Stimulated activated naive CD4-positive, alpha-beta T cell (primary cell): ENCODE measurements around the gene CSTF3.
"Not testable (repeated sequence)": the region's sequence is repeated elsewhere in the genome, so short reads cannot be mapped to it uniquely, and the experiment has no call there.

Experiments
- DNase-seq, 6 experiments: peaks; one replicate each; lab custom pipeline; 2025; lab: John Stamatoyannopoulos, UW

CSTF3 gene

DNA sequence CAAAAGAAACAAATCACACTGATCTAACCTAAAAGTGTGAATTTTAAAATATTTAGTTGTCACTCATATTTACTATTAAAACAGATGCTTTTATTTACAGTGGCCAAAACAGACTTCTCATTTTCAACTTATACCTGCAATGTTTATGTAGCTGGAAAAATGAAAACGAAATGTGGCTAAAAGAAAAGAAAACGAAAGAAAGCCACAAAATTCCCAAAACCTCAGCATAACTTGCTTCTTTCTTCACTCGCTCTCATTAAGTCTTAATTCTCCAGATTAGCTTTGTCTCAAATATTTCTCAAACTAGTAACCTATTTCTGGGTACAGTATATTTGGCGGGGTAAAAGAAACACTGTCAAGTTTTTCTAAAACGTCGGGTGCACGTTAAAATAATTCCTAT lies 693 bp downstream of the CSTF3 start:
- DNase-seq = no peak

GRCh38 chr11:33160136-33160535 lies 1.1 kb downstream of the CSTF3 start:
- peak in 1 of 6 experiments; percentile 2 for DNase-seq

DNA sequence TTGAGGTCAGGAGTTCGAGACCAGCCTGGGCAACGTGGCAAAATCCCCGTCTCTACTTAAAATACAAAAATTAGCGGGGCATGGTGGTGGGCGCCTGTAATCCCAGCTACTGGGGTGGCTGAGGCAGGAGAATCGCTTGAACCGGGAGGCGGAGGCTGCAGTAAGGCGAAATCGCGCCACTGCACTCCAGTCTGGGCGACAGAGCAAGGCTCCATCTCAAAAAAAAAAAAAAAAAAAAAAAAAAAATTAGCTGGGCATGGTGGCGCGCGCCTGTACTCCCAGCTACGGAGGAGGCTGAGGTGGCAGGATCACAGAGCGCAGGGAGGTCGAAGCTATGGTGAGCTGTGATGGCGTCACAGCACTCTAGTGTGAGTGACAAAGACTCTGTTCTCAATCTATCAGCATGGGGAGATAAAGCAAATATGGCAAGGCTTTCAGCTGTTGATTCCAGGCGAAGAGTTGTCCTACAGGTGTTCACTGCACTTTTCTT lies 1.9 kb downstream of the CSTF3 start:
- DNase-seq = not testable (repeated sequence)

- DNase-seq = no peak
Measured at GRCh38 chr11:33158596-33159275, 2.5 kb downstream of the CSTF3 start.

GRCh38 chr11:33157103-33158027 lies 3.9 kb downstream of the CSTF3 start:
- no peak for DNase-seq

GRCh38 chr11:33151399-33151798 lies 9.9 kb downstream of the CSTF3 start:
- no peak for DNase-seq

GRCh38 chr11:33147559-33147958 lies 13.7 kb downstream of the CSTF3 start:
- DNase-seq = no peak

- DNase-seq = no peak
Measured at GRCh38 chr11:33135768-33136443, 25.4 kb downstream of the CSTF3 start.

DNA sequence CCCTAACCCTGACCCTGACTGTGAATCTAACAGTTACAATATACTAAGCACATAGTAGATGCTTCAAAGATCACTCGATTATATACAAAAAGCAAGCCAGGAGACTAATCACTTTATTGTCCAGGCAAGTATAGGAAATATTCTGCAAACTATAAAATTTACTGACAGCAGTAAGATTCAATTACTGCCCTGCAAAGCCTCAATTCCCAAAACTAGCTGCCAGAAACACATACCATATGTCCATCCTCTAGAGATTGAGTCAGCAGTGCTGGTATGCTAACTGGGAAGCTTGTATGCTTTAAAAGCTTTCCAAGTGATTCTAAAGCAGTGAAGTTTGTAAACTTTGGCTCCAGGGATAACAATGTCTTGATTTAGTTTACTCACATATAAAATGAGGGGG lies 26.1 kb downstream of the CSTF3 start:
- DNase-seq = no peak

GRCh38 chr11:33134276-33134675 lies 27.0 kb downstream of the CSTF3 start:
- DNase-seq = no peak

DNA sequence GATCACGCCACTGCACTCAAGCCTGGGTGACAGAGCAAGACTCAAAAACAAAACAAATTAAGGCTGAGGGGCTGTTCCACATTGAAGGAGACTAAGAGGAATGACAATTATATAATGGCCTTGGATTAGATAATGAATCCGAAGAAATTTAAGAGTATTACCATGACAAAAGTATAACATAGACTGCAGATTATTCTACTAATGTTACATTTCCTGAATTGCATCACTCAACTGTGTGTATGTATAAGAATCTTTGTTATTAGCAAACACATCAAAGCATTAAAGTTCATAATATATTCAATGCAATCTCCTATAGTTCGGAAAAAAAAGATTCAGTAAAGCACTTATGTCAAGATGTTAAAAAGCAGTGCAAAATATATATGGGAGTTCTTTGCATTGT lies 27.5 kb downstream of the CSTF3 start:
- DNase-seq = no peak

- no peak for DNase-seq
Measured at GRCh38 chr11:33132510-33132909, 28.8 kb downstream of the CSTF3 start.

DNA sequence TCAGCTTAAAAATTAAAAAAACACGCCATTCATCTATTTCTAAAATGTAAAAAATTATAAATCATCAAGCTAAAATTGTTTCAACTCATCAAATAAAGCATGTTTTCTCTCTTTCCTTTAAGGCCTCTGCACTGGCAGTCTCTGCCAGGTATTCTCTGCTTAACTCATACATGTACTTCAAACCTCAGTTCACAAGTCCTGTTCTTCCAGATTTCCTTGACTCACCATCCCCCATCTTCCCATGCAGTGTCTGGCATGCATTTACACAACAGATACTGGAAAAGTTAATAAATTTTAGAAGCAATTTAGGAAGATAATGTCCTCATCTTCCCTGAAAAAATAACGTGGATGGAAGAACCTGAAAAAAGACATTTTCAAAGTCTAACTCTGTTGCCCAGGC lies 32.5 kb downstream of the CSTF3 start:
- no peak for DNase-seq

GRCh38 chr11:33125611-33126010 lies 35.7 kb downstream of the CSTF3 start:
- DNase-seq = no peak

DNA sequence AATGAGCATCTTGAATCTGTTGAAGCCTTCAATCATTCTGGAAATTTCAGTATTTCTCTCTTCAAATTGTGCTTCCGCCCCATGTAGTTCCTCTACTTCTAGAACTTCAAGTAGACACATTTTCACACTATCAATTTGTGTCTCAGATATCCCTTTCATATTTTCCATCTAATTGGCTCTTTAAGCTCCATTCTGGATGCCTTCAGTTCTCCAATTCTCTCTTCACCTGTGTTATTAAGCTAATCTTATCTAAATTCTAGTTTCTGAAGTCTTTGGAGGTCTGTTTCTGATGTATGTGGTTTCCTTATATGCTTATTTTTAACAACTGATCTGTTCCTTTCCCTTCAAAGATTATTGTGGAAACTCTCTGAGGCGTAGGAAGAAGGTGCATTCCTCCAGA lies 36.3 kb downstream of the CSTF3 start:
- no peak for DNase-seq

GRCh38 chr11:33122696-33123095 lies 38.6 kb downstream of the CSTF3 start:
- not testable (repeated sequence) for DNase-seq

- no peak for DNase-seq
Measured at GRCh38 chr11:33116535-33116934, 44.7 kb downstream of the CSTF3 start.

DNA sequence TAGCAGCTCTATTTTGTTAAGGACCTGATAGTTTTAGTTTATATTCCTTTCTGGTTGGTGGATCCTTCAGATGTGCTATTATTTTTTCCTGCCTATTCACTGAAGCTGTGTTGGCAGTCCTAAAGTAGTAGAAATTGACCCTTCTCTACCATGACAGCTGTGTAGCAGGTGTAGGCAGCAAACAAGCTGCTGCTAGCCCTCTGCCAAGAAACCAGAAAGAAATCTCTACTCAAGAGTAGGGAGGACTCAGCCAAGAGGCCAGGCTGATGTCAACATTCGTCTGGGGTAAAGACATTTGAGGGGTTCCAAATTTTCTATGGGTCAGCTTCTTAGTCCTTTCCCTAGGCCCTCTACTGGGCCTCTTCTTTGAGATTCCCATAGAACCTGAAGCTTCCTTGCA lies 51.2 kb downstream of the CSTF3 start:
- no peak for DNase-seq

- no peak for DNase-seq
Measured at GRCh38 chr11:33109294-33109895, 51.9 kb downstream of the CSTF3 start.

DNA sequence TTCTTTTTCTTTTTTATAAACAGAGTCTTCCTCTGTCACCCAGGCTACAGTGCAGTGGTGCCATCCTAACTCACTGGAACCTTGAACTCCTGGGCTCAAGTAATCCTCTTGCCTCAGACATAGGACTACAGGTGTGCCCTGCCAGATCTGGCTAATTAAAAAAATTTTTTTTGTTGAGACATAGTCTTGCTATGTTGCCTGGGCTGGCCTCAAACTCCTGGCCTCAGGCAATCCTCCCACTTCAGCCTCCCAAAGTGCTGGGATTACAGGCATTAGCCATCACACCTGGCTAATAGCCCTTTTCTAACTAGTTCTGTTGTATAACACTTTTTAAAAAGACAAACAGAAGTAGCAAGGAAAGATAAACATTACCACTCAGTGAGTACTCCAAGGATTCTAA lies 57.4 kb downstream of the CSTF3 start:
- no peak for DNase-seq

- DNase-seq = no peak
Measured at GRCh38 chr11:33094157-33094556, 67.1 kb downstream of the CSTF3 start.

GRCh38 chr11:33089776-33090175 lies 71.5 kb downstream of the CSTF3 start:
- DNase-seq = no peak
